ENCODE results near the gene TSHZ3. TPM values are rescaled to one million over a fixed set of nuclear protein-coding genes. Genes with fewer than 3 reads are reported as not detected.

Gene TSHZ3
- total and polyA plus RNA-seq, 2 of the 8 experiments (the other 6 are each of a cell fraction or from before 2014, with no cell fraction given): 3.1 to 12.3 TPM

DNA sequence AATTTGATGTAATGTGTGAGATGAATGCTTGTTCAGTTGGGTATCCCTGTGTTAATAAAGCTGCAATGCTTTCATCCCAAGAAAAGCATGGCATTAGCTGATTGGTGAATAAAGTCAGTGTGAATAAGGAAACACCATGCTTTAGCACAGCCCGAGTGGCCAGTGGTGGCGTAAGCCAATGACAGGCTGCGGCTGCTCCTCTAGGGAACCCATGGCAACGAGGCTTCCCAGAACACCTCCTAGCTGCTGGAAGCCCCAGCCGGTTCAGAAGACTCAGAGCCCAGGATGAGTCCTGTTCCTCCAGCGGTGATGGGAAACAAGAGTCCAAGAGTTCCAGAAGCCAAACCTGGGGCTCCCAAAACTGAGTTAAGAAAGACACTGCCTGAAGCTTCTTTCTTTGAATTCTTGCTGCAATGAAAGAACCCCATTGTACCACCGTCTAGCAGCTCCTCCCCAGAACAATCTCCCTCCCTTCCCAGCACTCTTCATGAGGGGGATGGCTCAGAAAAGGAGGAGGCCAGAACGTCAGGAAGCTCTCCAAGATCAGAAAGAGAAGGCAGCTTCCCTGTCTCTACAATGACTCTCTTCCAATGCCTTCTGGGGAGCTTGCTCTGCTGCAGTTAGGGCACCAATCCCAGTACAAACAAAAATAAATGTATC, 58.2 kb downstream of the TSHZ3 start (continued):
- TF ChIP-seq RNF2 (IDR thresholded peaks at IDR 0.05; ENCODE audit: borderline replicate concordance, low read depth, low read length, missing control alignments, poor library complexity, severe bottlenecking): no peak
- TF ChIP-seq, protein P1, sequence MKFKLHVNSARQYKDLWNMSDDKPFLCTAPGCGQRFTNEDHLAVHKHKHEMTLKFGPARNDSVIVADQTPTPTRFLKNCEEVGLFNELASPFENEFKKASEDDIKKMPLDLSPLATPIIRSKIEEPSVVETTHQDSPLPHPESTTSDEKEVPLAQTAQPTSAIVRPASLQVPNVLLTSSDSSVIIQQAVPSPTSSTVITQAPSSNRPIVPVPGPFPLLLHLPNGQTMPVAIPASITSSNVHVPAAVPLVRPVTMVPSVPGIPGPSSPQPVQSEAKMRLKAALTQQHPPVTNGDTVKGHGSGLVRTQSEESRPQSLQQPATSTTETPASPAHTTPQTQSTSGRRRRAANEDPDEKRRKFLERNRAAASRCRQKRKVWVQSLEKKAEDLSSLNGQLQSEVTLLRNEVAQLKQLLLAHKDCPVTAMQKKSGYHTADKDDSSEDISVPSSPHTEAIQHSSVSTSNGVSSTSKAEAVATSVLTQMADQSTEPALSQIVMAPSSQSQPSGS (IDR thresholded peaks at IDR 0.05; ENCODE audit: low read length): no peak
- TF ChIP-seq CHD2 (IDR thresholded peaks at IDR 0.05; ENCODE audit: low read length): no peak
- no peak for TF ChIP-seq POLR2AphosphoS5 (IDR thresholded peaks at IDR 0.05; ENCODE audit: low read depth, low read length)
